ENCODE data around the gene PSMD14.

Gene PSMD14

GRCh38 chr2:161448431-161448830 lies 140.2 kb downstream of the PSMD14 start:
- no peak for TF ChIP-seq CTCF (IDR thresholded peaks at IDR 0.05; ENCODE audit: low read depth, low read length)
- H3K4me3 ChIP-seq (replicated peaks in 1 of 2; ENCODE audit: low read depth in 2 of 2, low read length in 2 of 2) = no peak overlapping the region
- DNase-seq (ENCODE audit: low read depth in 2 of 2) = no peak
